Osteocyte (in vitro differentiated cells): ENCODE data around the gene CCL21. TPM values are rescaled to one million over a fixed set of nuclear protein-coding genes. Genes with fewer than 3 reads are reported as not detected.

Experiments used
- DNase-seq: peaks from one replicate; pipeline ENCODE4 v3.0.0; 2021; ENCODE audit warnings: mixed read lengths; ENCODE audit not compliant: unreplicated experiment; ENCODE audit errors: extremely low spot score
- H3K27ac Mint-ChIP-seq: one replicate; pipeline ENCODE4 v1.8.0; 2021; ENCODE audit warnings: mild to moderate bottlenecking, mixed read lengths; ENCODE audit not compliant: unreplicated experiment
- H3K27me3 Mint-ChIP-seq: one replicate; pipeline ENCODE4 v1.8.0; 2021; ENCODE audit warnings: mixed read lengths; ENCODE audit not compliant: unreplicated experiment
- H3K36me3 Mint-ChIP-seq: one replicate; pipeline ENCODE4 v1.8.0; 2021; ENCODE audit warnings: mixed read lengths; ENCODE audit not compliant: unreplicated experiment
- H3K4me1 Mint-ChIP-seq: one replicate; pipeline ENCODE4 v1.8.0; 2021; ENCODE audit warnings: mixed read lengths; ENCODE audit not compliant: unreplicated experiment
- H3K4me3 Mint-ChIP-seq: one replicate; pipeline ENCODE4 v1.8.0; 2021; ENCODE audit warnings: mild to moderate bottlenecking, moderate library complexity, mixed read lengths; ENCODE audit not compliant: unreplicated experiment
- H3K9me3 Mint-ChIP-seq: one replicate; pipeline ENCODE4 v1.8.0; 2021; ENCODE audit warnings: mixed read lengths; ENCODE audit not compliant: unreplicated experiment
- total RNA-seq: library from RNA; stranded (reverse); gene quantifications from 2 replicates; pipeline ENCODE4 v1.2.1, GENCODE V29; 2021
- TF ChIP-seq, protein P1 (sequence below): fragments of 200-600 bp; sonication (generic); IDR thresholded peaks from 2 replicates; pipeline ENCODE4 v1.5.0; 2021; ENCODE audit warnings: antibody characterized with exemption, mild to moderate bottlenecking, moderate library complexity

Gene CCL21
- total RNA-seq, 1 donor from 2014 or later = not detected

DNA sequence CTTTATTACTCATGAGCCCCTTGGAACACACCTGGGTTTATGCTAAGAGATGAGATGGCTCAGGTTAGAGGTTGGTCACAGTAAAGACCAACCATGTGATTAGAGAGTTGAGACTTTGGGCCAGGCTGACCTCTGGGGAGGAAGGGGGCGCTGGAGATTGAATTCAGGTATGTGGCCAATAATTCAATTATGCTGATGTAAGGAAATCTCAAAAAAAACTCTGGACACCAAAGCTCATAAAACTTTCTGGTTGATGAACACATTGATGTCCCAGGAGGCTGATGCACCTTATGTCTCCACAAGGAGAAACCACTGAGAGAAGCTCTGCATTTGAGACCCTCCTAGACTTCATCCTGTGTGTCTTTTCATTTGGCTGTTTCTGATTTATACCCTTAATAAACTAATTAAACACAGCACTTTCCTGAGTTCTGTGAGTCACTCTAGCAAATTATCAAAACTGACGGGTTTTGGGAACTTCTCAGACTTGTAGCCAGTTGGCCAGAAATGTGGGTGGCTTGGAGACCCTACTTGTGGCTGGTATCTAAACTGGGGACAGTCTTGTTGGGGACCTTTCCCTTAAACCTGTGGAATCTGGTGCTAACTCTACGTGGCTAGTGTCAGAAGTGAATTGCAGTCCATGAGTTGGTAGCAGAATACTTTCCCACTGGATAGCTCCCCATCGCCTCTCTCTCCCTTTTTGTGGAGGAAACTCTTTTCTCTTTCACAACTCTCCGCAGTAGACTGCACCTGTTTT lies 40.0 kb downstream of the CCL21 start:
- Mint-ChIP-seq H3K36me3 (peaks cover 4% of the 10 kb centered on the region), H3K9me3 (no peaks in the 10 kb centered on the region), H3K27me3 (no peaks in the 10 kb centered on the region), H3K27ac (no peak overlapping the region), H3K4me3 (no peak overlapping the region), H3K4me1 (peaks cover 2% of the 10 kb centered on the region)
- no peak for DNase-seq
- TF ChIP-seq, protein P1, sequence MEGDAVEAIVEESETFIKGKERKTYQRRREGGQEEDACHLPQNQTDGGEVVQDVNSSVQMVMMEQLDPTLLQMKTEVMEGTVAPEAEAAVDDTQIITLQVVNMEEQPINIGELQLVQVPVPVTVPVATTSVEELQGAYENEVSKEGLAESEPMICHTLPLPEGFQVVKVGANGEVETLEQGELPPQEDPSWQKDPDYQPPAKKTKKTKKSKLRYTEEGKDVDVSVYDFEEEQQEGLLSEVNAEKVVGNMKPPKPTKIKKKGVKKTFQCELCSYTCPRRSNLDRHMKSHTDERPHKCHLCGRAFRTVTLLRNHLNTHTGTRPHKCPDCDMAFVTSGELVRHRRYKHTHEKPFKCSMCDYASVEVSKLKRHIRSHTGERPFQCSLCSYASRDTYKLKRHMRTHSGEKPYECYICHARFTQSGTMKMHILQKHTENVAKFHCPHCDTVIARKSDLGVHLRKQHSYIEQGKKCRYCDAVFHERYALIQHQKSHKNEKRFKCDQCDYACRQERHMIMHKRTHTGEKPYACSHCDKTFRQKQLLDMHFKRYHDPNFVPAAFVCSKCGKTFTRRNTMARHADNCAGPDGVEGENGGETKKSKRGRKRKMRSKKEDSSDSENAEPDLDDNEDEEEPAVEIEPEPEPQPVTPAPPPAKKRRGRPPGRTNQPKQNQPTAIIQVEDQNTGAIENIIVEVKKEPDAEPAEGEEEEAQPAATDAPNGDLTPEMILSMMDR = no peak

DNA sequence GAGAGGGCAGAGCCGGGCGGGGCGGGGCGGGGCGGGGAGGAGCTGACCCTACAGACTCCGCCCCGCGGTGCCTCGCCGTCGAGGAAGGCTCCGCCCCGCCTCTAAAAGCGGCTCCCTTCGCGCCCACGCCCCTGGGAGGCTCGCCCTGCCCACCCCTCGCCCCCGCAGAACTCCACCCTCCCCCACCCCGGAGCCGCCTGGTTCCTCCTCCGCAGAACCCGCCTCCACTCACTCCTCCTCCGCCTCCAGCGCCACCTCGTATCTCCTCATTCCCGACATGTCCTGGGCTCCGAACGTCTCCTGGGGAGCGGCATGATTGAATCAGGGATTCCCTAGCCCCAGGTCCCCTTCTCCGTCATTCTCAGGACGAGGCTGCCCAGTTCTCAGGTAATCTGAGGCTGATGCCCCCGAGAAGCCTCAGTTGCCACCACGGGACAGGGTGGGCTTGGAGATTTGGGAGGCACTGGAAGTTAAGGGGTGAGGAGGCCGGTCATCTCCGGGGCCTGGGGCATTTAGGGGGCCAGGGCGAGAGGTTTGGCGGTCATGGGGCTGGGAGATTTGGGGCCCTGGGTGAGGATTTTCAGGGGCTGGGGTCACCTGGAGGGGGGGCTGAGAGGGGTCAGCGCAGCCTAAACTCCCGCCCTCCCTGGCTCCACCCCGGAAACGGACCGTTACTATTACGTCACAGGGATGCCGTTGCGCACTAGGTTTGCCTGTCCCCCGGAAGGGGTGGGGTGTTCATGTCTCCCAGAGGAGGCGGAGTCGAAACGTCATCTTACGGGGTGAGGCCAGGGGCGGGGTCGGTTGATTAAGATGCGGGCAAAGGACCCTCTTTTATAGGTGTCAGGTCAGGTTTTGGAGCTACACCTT lies 44.3 kb downstream of the CCL21 start:
- Mint-ChIP-seq H3K9me3 (no peaks in the 10 kb centered on the region), H3K36me3 (peaks cover 4% of the 10 kb centered on the region), H3K4me3 (peak overlapping the region; percentile 88), H3K27me3 (no peaks in the 10 kb centered on the region), H3K4me1 (peaks cover 11% of the 10 kb centered on the region), H3K27ac (peak overlapping the region; percentile 97)
- TF ChIP-seq, protein P1 = no peak
- peak; percentile 96 for DNase-seq

DNA sequence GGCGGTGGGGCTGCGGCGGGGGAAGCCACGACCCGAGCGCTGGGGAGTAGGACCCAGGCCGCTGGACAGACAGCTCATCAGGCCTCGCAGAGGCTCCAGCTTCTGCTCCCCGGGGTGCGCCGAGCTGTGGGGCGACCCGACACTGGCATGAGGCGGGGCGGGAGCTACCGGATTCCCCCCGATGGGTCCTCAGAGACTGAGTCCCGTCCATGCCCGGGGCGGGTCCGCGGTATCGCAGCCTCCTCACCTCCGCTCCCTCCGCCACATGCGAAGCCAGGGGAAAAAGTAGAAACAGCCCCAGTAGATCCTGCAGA lies 44.9 kb downstream of the CCL21 start:
- TF ChIP-seq, protein P1 = no peak
- H3K27me3 Mint-ChIP-seq = no peaks in the 10 kb centered on the region
- peaks cover 11% of the 10 kb centered on the region for H3K4me1 Mint-ChIP-seq
- no peak for DNase-seq
- no peaks in the 10 kb centered on the region for H3K9me3 Mint-ChIP-seq
- H3K4me3 Mint-ChIP-seq = peak overlapping the region; percentile 88
- H3K36me3 Mint-ChIP-seq = peaks cover 4% of the 10 kb centered on the region
- peak overlapping the region; percentile 97 for H3K27ac Mint-ChIP-seq

DNA sequence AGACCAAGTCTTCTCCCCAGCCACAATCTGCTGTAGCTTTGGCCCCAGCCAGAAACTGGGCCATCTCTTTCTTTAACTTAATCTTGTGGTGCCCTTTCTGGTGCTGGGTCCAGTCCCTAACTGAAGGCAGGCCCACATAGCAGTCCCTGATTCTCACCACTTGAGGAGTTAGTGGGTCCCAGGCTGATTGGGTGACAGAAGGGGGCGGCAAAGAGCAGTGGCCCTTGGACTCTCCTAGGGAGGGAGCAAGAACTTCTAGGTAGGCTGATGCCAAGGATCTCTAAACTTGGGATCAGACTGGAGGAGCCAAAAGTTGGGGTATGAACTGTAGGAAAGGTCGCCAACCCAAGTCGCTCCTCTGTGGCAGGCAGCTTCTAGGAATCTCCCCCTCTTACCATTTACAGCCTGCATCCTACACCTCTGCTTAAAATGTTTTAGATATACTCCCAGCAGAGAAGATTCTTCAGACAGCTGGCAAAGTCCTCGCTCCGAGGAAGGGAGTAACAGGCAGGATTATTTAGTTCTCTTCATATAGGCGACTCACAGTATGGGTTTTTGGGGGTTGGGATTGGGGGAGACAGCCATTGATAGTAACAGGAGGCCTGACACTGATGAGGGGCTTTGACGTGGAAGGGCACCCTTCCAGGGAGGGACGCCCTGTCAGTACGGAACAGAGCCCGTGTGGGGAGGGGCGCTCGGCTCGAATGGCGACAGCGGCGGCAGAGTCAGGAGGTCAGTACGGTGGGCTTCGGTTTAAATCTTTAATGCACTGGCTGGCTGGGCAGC lies 45.5 kb downstream of the CCL21 start:
- H3K4me1 Mint-ChIP-seq = peaks cover 11% of the 10 kb centered on the region
- DNase-seq = peak; percentile 88
- TF ChIP-seq, protein P1 = peak; percentile 79
- no peaks in the 10 kb centered on the region for H3K27me3 Mint-ChIP-seq
- H3K9me3 Mint-ChIP-seq = no peaks in the 10 kb centered on the region
- H3K36me3 Mint-ChIP-seq = peaks cover 4% of the 10 kb centered on the region
- H3K27ac Mint-ChIP-seq = peak overlapping the region; percentile 97
- peak overlapping the region; percentile 88 for H3K4me3 Mint-ChIP-seq
